K562 (cell line): ENCODE results near the gene ARV1. TPM values are rescaled to one million over a fixed set of nuclear protein-coding genes. Genes with fewer than 3 reads are reported as not detected.

Experiments
- ARID2 ChIP-seq: fragments of 450-650 bp; IDR thresholded peaks from 2 replicates; pipeline ENCODE4 v1.6.1; 2017; ENCODE audit warnings: antibody characterized with exemption, mild to moderate bottlenecking
- E2F6 ChIP-seq, 2 experiments: IDR thresholded peaks; 2 replicates each; pipeline ENCODE4 v1.6.1; 2011; ENCODE audit warnings: borderline replicate concordance in 1 of 2, control low read depth in 1 of 2, low read depth in 1 of 2, low read length in 1 of 2, mild to moderate bottlenecking in 1 of 2, mixed read lengths in 1 of 2, moderate library complexity in 1 of 2; ENCODE audit not compliant: insufficient read depth in 1 of 2, insufficient read length in 1 of 2, poor library complexity in 1 of 2, severe bottlenecking in 1 of 2; ENCODE audit errors: extremely low read depth in 1 of 2
- MYC ChIP-seq, 2 experiments: fragments of 250-450 bp in 1 of 2; sonication (Bioruptor Pico) in 1 of 2; IDR thresholded peaks; 2 replicates each; pipeline versions ENCODE4 v1.5.1 to v1.6.1; 2012 to 2021; ENCODE audit warnings: low read depth in 2 of 2, borderline replicate concordance in 1 of 2, improper control_type of control experiment in 1 of 2, low read length in 1 of 2, mild to moderate bottlenecking in 1 of 2, moderate library complexity in 1 of 2
- NR0B1 ChIP-seq: fragments of 450-650 bp; IDR thresholded peaks from one replicate; pipeline ENCODE4 v1.6.1; 2018; ENCODE audit warnings: mild to moderate bottlenecking, moderate library complexity; ENCODE audit not compliant: partially characterized antibody
- RHOXF2B ChIP-seq: fragments of 250-450 bp; sonication (Bioruptor Pico); conservative IDR thresholded peaks from 2 replicates; pipeline ENCODE4 v1.5.1; 2021
- TAL1 ChIP-seq: fragments of 450-650 bp; IDR thresholded peaks from 2 replicates; pipeline ENCODE4 v1.6.1; 2016; ENCODE audit warnings: mild to moderate bottlenecking
- polyA plus RNA-seq, 8 experiments: library from polyadenylated mRNA; depleted of rRNA in 4 of 8; stranded (reverse) in 5 of 8; unstranded in 3 of 8; fragments of >200 nt; fragmentation: Nextera tagmentation in 2 of 8; fragmentation: Illumina TruSeq in 1 of 8; extraction: Ambion mirVana in 2 of 8; extraction: Trizol in 1 of 8; gene quantifications; 2 replicates each; pipeline versions ENCODE4 v1.2.1 to v1.2.3, GENCODE V29; 2011 to 2014; ENCODE audit warnings: inconsistent platforms in 1 of 8, missing spikeins in 1 of 8
- total RNA-seq, 7 experiments: library from RNA; depleted of rRNA in 6 of 7; stranded (reverse); fragments of >200 nt in 6 of 7; fragmentation: Illumina TruSeq in 2 of 7; extraction: Trizol in 2 of 7; gene quantifications; 2 replicates each; pipeline versions ENCODE4 v1.2.1 to v1.2.3, GENCODE V29; 2011 to 2021; ENCODE audit warnings: low replicate concordance in 1 of 7
- TF ChIP-seq, protein P1 (sequence below): sonication (generic); formaldehyde crosslinking; IDR thresholded peaks from 2 replicates; pipeline ENCODE4 v1.8.0; 2022; ENCODE audit warnings: mild to moderate bottlenecking, missing genetic modification reagents
- TF ChIP-seq, protein P2 (sequence below): fragments of 250-450 bp; sonication (Bioruptor Pico); IDR thresholded peaks from 2 replicates; pipeline ENCODE4 v1.6.1; 2021; ENCODE audit warnings: mild to moderate bottlenecking

Gene ARV1
- total and polyA plus RNA-seq, 9 of the 15 experiments (the other 6 are each of a cell fraction or from before 2014, with no cell fraction given) = 54.8 to 139 (median 74.0) TPM

DNA sequence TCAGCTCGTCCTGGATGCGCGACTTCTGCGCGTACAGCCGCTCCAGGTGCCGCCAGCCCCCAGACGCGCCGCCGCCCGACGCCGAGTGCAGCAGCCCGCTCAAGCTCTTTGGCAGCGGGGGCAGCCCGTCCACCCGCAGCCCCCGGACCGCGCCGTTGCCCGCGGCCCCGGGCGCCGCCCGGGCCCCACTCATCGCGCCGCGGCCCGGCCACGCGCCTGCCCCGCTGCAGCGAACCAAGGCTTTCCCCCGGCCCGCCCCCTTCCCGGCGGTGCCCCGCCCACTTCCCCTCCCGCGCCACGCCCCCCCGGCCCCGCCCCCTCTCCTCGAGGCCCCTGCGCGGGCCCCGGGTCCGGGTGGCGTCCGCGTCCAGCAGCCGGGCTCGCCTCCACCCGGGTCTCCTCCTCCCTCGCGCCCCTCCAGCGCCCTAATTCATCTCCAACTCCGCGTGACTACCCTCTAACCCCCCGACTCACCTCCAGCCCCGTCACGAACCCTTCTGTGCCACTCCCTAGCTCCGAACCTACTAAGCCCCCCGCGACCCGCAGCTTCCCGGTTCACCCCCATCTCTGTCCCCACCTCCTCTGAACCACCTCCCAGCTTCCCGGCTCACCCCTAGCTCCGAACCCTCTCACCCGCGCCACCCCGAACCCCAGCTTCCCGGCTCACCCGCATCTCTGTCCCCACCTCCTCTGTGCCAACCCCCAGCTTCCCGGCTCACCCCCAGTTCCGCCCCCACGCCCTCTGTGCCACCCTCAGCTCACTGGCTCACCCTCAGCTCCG lies 61.3 kb downstream of the ARV1 start, which contains the start of gene FAM89A (continued):
- TF ChIP-seq NR0B1 (no peak), E2F6 (IDR thresholded peaks at IDR 0.05; ENCODE audit: borderline replicate concordance in 1 of 2, extremely low read depth in 1 of 2, insufficient read depth in 1 of 2, insufficient read length in 1 of 2, low read depth in 1 of 2, low read length in 1 of 2, poor library complexity in 1 of 2, severe bottlenecking in 1 of 2) (peak; percentile 47 to 90), RHOXF2B (no peak), MYC (IDR thresholded peaks at IDR 0.05; ENCODE audit: low read depth, low read length) (peak; percentile 52), MYC (CRISPR knock-in tag; IDR thresholded peaks at IDR 0.05; ENCODE audit: borderline replicate concordance, low read depth) (no peak), TAL1 (no peak), ARID2 (no peak)
- TF ChIP-seq, protein P1, sequence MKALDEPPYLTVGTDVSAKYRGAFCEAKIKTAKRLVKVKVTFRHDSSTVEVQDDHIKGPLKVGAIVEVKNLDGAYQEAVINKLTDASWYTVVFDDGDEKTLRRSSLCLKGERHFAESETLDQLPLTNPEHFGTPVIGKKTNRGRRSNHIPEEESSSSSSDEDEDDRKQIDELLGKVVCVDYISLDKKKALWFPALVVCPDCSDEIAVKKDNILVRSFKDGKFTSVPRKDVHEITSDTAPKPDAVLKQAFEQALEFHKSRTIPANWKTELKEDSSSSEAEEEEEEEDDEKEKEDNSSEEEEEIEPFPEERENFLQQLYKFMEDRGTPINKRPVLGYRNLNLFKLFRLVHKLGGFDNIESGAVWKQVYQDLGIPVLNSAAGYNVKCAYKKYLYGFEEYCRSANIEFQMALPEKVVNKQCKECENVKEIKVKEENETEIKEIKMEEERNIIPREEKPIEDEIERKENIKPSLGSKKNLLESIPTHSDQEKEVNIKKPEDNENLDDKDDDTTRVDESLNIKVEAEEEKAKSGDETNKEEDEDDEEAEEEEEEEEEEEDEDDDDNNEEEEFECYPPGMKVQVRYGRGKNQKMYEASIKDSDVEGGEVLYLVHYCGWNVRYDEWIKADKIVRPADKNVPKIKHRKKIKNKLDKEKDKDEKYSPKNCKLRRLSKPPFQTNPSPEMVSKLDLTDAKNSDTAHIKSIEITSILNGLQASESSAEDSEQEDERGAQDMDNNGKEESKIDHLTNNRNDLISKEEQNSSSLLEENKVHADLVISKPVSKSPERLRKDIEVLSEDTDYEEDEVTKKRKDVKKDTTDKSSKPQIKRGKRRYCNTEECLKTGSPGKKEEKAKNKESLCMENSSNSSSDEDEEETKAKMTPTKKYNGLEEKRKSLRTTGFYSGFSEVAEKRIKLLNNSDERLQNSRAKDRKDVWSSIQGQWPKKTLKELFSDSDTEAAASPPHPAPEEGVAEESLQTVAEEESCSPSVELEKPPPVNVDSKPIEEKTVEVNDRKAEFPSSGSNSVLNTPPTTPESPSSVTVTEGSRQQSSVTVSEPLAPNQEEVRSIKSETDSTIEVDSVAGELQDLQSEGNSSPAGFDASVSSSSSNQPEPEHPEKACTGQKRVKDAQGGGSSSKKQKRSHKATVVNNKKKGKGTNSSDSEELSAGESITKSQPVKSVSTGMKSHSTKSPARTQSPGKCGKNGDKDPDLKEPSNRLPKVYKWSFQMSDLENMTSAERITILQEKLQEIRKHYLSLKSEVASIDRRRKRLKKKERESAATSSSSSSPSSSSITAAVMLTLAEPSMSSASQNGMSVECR = no peak; the same call in 1 of the 2 replicates
- TF ChIP-seq, protein P2, sequence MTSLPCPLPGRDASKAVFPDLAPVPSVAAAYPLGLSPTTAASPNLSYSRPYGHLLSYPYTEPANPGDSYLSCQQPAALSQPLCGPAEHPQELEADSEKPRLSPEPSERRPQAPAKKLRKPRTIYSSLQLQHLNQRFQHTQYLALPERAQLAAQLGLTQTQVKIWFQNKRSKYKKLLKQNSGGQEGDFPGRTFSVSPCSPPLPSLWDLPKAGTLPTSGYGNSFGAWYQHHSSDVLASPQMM (CRISPR knock-in tag) = no peak
